Karpas-422 (cell line): ENCODE results near the gene CNOT3. TPM values are rescaled to one million over a fixed set of nuclear protein-coding genes. Genes with fewer than 3 reads are reported as not detected.

Source experiments
- total RNA-seq: library from RNA; depleted of rRNA; stranded (reverse); fragments of >200 nt; shearing (Covaris generic); gene quantifications from 2 replicates; pipeline ENCODE4 v1.2.3, GENCODE V29; 2014; ENCODE audit warnings: low replicate concordance; rRNA removed

CNOT3 gene
- total RNA-seq, 1 experiment from 2014 or later, result 31.2 TPM

Other genes starting within 250 kb of the CNOT3 start
- gene CACNG7, start 228.5 kb upstream of the CNOT3 start, total RNA-seq, result not detected in 2 replicates
- gene CACNG8, start 174.8 kb upstream of the CNOT3 start, total RNA-seq, result not detected in 2 replicates
- gene CACNG6, start 146.1 kb upstream of the CNOT3 start, total RNA-seq, result not detected in 2 replicates
- gene VSTM1, start 73.9 kb upstream of the CNOT3 start, total RNA-seq, result not detected in 2 replicates
- gene TARM1, start 56.4 kb upstream of the CNOT3 start, total RNA-seq, result not detected in 2 replicates
- 0.22 TPM in 1 of 2 replicates, not detected in the other for gene OSCAR, start 37.0 kb upstream of the CNOT3 start, total RNA-seq
- gene NDUFA3, start 34.9 kb upstream of the CNOT3 start, total RNA-seq, result 79.5 and 105 TPM in 2 replicates
- gene TFPT, start 22.1 kb upstream of the CNOT3 start, total RNA-seq, result 21.5 and 39.9 TPM in 2 replicates
- 25.2 and 61.3 TPM in 2 replicates for gene PRPF31, start 22.0 kb upstream of the CNOT3 start, total RNA-seq
- 1.6 and 14.0 TPM in 2 replicates for gene LENG1, start 22.0 kb downstream of the CNOT3 start, total RNA-seq
- gene TMC4, start 35.4 kb downstream of the CNOT3 start, total RNA-seq, result 6.2 TPM in 1 of 2 replicates, not detected in the other
- 85.6 and 90.0 TPM in 2 replicates for gene MBOAT7, start 51.8 kb downstream of the CNOT3 start, total RNA-seq
- gene TSEN34, start 53.5 kb downstream of the CNOT3 start, total RNA-seq, result 28.1 and 39.8 TPM in 2 replicates
- gene RPS9, start 63.1 kb downstream of the CNOT3 start, total RNA-seq, result 3,304 and 6,295 TPM in 2 replicates
- 0.11 TPM in 1 of 2 replicates, not detected in the other for gene LILRB3, start 85.2 kb downstream of the CNOT3 start, total RNA-seq
- not detected in 2 replicates for gene LILRA6, start 105.0 kb downstream of the CNOT3 start, total RNA-seq
- not detected in 2 replicates for gene LILRB5, start 119.5 kb downstream of the CNOT3 start, total RNA-seq
- gene LILRB2, start 143.3 kb downstream of the CNOT3 start, total RNA-seq, result 0.22 and 0.61 TPM in 2 replicates
- not detected in 2 replicates for gene LILRA5, start 175.4 kb downstream of the CNOT3 start, total RNA-seq
- gene LILRA4, start 201.4 kb downstream of the CNOT3 start, total RNA-seq, result 0.75 and 10.5 TPM in 2 replicates
- gene LAIR1, start 227.2 kb downstream of the CNOT3 start, total RNA-seq, result 0.15 and 0.61 TPM in 2 replicates